GM13976 (cell line): Measurements from ENCODE around the gene USP34.
"Not testable (repeated sequence)": the region's sequence is repeated elsewhere in the genome, so short reads cannot be mapped to it uniquely, and the experiment has no call there.

Source experiments
- DNase-seq: peaks from one replicate; pipeline ENCODE4 v3.0.0; 2012; ENCODE audit warnings: low spot score
- CTCF ChIP-seq: IDR thresholded peaks from 2 replicates; pipeline ENCODE4 v1.5.1; 2012; ENCODE audit warnings: borderline replicate concordance, mild to moderate bottlenecking; ENCODE audit not compliant: insufficient read depth; ENCODE audit errors: extremely low read depth, missing control alignments, control extremely low read depth
- in situ Hi-C: fragments of 300-500 bp; cut with MboI; formaldehyde crosslinking; loops from one replicate; pipeline ENCODE4 v1.12.0; 2022; ENCODE audit warnings: low sequenced_read_pairs, mixed read lengths, inconsistent platforms; ENCODE audit not compliant: unreplicated experiment

USP34 gene

GRCh38 chr2:61448229-61448628 is 22.7 kb downstream of the USP34 start:
- in situ Hi-C loops = no loop called here
- TF ChIP-seq CTCF = no peak
- no peak for DNase-seq

GRCh38 chr2:61446971-61447370 is 23.9 kb downstream of the USP34 start:
- in situ Hi-C loops, DNase-seq: not testable (repeated sequence)

- in situ Hi-C loops = no loop called here
- TF ChIP-seq CTCF = no peak
- peak; percentile 44 for DNase-seq
Observed at GRCh38 chr2:61443342-61444041, 27.4 kb downstream of the USP34 start.

GRCh38 chr2:61439241-61440002 is 31.5 kb downstream of the USP34 start:
- in situ Hi-C loops = no loop called here
- TF ChIP-seq CTCF = no peak
- DNase-seq = no peak

GRCh38 chr2:61438670-61439069 is 32.2 kb downstream of the USP34 start:
- DNase-seq = no peak
- in situ Hi-C loops = no loop called here
- TF ChIP-seq CTCF = no peak

GRCh38 chr2:61437170-61437569 is 33.7 kb downstream of the USP34 start:
- in situ Hi-C loops = no loop called here
- DNase-seq = no peak
- TF ChIP-seq CTCF = no peak

GRCh38 chr2:61436092-61436491 is 34.8 kb downstream of the USP34 start:
- no peak for DNase-seq
- no peak for TF ChIP-seq CTCF
- in situ Hi-C loops = no loop called here
